Loucy (cell line): ENCODE results near the gene UBALD2.

Experiments
- CTCF ChIP-seq: fragments of 200-600 bp; sonication (generic); conservative IDR thresholded peaks from 2 replicates; pipeline ENCODE4 v1.5.1; 2014; ENCODE audit warnings: mild to moderate bottlenecking, antibody characterized with exemption, low read length
- EZH2phosphoT487 ChIP-seq: fragments of 200-600 bp; IDR thresholded peaks from 2 replicates; pipeline ENCODE4 v1.6.1; 2018; ENCODE audit warnings: antibody characterized with exemption, mild to moderate bottlenecking, moderate library complexity, borderline replicate concordance

DNA sequence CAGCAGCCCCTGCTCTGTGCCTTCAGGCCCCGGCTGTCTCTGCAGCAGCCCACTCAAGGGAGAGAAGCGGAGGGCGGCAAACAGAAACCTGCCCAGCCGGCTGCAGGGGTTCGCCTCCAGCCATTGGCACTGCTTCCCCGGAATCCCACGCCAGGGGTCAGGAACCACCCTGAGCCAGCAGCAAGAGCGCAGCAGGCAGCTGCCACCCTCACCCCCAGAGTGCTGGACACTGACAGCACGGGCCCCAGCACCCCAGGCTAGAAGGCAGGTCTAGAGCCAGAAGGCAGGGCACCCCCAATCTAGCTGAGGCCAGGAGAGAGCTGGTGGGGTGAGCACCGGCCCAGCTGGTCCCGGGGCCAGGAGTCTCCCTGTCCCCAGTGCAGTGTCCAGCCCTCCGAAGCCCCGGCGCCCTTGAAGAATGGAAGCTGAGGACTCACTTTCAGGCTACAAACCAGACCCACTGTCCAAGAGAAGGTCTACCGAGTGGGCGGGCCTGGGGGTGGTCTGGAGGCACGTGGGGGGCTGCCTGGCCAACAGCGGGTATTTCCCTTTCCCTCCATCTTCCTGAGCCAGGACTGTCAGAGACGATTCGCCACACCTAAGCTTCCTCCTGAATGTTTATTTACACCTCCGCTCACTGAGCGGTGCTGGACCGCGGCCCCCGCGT, 8.4 kb downstream of the UBALD2 start:
- no peak for TF ChIP-seq CTCF
- TF ChIP-seq EZH2phosphoT487 = no peak
